Cardiac fibroblast (primary cell): ENCODE results near the gene ZFP91.

Source experiments
- DNase-seq, 2 donors: peaks; one replicate each; pipeline versions ENCODE4 v3.0.0 to v3.0.0-alpha.2; 2010; ENCODE audit warnings: low read depth in 2 of 2
- H3K4me3 ChIP-seq, 2 donors: replicated peaks in 1 of 2; 1 replicate in 1 of 2; 2 replicates in 1 of 2; pipeline ENCODE4 v1.5.1; 2011; ENCODE audit warnings: low read depth in 2 of 2, low read length in 2 of 2, mild to moderate bottlenecking in 2 of 2, moderate library complexity in 1 of 2
- CTCF ChIP-seq: IDR thresholded peaks from one replicate; pipeline ENCODE4 v1.5.1; 2011; ENCODE audit warnings: low read depth, mild to moderate bottlenecking, low read length, inconsistent platforms

Gene ZFP91

GRCh38 chr11:58615559-58615958 is 36.7 kb downstream of the ZFP91 start:
- H3K4me3 ChIP-seq: no peak overlapping the region
- no peak for DNase-seq
- no peak for TF ChIP-seq CTCF

GRCh38 chr11:58616594-58616993 is 37.7 kb downstream of the ZFP91 start:
- TF ChIP-seq CTCF: no peak
- no peak overlapping the region for H3K4me3 ChIP-seq
- peak; percentile 89 to 93 for DNase-seq

- peak; percentile 10 for TF ChIP-seq CTCF
- no peak for DNase-seq
- H3K4me3 ChIP-seq: no peak overlapping the region
Measured at GRCh38 chr11:58617976-58618557, 39.2 kb downstream of the ZFP91 start.

GRCh38 chr11:58621586-58622262 is 42.9 kb downstream of the ZFP91 start:
- no peak for DNase-seq
- H3K4me3 ChIP-seq: no peak overlapping the region
- no peak for TF ChIP-seq CTCF

GRCh38 chr11:58622344-58622743 is 43.5 kb downstream of the ZFP91 start, which contains the start of gene CNTF:
Gene CNTF (plus strand): TSS chr11:58622665. CDS start chr11:58622753, 88 bp downstream.
- no peak for TF ChIP-seq CTCF
- no peak within 1 kb of the TSS for H3K4me3 ChIP-seq
- peak; percentile 11 to 28 for DNase-seq

GRCh38 chr11:58625086-58625485 is 46.2 kb downstream of the ZFP91 start:
- no peak overlapping the region for H3K4me3 ChIP-seq
- no peak for DNase-seq
- TF ChIP-seq CTCF: no peak
